Ascending aorta (tissue), 2 donors: ENCODE results near the gene SYNGR3. TPM values are rescaled to one million over a fixed set of nuclear protein-coding genes. Genes with fewer than 3 reads are reported as not detected.

Experiments
- DNase-seq, 2 donors: peaks; one replicate each; pipeline ENCODE4 v3.0.0-alpha.2; 2019; ENCODE audit warnings: low spot score in 2 of 2
- H3K27ac ChIP-seq, 2 donors: fragments of 200-600 bp; sonication (generic); one replicate each; pipeline ENCODE4 v1.5.1; 2016 to 2017; ENCODE audit warnings: mild to moderate bottlenecking in 1 of 2
- H3K27me3 ChIP-seq: fragments of 200-600 bp; sonication (generic); one replicate; pipeline ENCODE4 v1.5.1; 2017
- H3K36me3 ChIP-seq, 2 donors: fragments of 200-600 bp; sonication (generic); one replicate each; pipeline ENCODE4 v1.5.1; 2016
- H3K4me1 ChIP-seq, 2 donors: fragments of 200-600 bp; sonication (generic); one replicate each; pipeline ENCODE4 v1.5.1; 2016 to 2017; ENCODE audit warnings: mild to moderate bottlenecking in 1 of 2
- H3K4me3 ChIP-seq, 2 donors: fragments of 200-600 bp; sonication (generic); one replicate each; pipeline ENCODE4 v1.5.1; 2016 to 2017; ENCODE audit warnings: mild to moderate bottlenecking in 1 of 2
- H3K9me3 ChIP-seq, 2 donors: fragments of 200-600 bp; sonication (generic); one replicate each; pipeline ENCODE4 v1.5.1; 2016
- intact Hi-C: fragments of 100-400 bp; cut with DNase I; formaldehyde crosslinking; loops from one replicate; pipeline ENCODE4 v1.15.1; 2023
- total RNA-seq: library from RNA; depleted of rRNA; stranded (reverse); fragments of >200 nt; gene quantifications from one replicate; pipeline ENCODE4 v1.1.0, GENCODE V29; 2016
- TF ChIP-seq, protein P1 (sequence below), 3 experiments: fragments of 200-600 bp in 2 of 3; fragments of 450-650 bp in 1 of 3; sonication (generic) in 2 of 3; IDR thresholded peaks; one replicate each; pipeline ENCODE4 v1.5.1; 2016 to 2019; ENCODE audit warnings: antibody characterized with exemption in 3 of 3, mild to moderate bottlenecking in 1 of 3, moderate library complexity in 1 of 3

SYNGR3 gene
- total RNA-seq, 1 donor from 2014 or later, result 0.32 TPM

DNA sequence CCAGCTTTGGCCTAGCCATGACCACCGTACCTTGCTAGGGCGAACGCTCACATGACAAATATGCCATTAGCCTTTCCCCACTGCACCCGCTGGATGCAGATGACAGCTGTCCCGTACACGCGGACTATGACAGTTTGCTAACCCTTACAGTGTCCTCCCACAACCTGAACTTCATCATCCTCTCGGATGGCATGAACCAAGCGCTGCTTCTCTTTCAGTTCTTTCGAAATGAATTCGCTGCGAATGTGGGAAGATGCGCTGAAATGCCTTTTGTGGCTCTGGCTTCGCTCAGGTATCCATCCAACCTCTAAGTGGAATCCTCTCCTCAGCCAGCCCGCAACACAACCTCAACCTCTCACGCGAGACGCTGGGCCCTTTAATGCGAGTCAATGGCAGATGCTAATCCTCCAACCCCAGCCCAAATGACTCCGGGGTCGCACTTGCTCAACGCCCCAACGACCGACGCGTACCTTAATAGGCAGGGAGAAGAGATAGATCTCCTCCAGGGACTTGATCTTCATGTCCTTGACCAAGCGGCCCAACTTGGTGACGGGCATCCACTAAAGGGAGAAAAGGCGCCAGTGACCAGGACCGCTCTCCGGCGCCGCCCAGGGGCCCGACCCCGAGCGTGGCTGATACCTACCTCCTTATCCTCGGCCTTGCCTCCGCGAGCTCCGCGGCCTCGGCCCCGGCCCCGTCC lies 25.8 kb upstream of the SYNGR3 start:
- Histone ChIP-seq H3K4me1 (peaks cover 3 to 24% of the 10 kb centered on the region in 2 donors), H3K4me3 (peak overlapping the region; percentile 92 to 94), H3K9me3 (no peaks in the 10 kb centered on the region), H3K36me3 (peaks cover 24 to 29% of the 10 kb centered on the region in 2 donors), H3K27ac (peak overlapping the region; percentile 99), H3K27me3 (no peaks in the 10 kb centered on the region)
- TF ChIP-seq, protein P1, sequence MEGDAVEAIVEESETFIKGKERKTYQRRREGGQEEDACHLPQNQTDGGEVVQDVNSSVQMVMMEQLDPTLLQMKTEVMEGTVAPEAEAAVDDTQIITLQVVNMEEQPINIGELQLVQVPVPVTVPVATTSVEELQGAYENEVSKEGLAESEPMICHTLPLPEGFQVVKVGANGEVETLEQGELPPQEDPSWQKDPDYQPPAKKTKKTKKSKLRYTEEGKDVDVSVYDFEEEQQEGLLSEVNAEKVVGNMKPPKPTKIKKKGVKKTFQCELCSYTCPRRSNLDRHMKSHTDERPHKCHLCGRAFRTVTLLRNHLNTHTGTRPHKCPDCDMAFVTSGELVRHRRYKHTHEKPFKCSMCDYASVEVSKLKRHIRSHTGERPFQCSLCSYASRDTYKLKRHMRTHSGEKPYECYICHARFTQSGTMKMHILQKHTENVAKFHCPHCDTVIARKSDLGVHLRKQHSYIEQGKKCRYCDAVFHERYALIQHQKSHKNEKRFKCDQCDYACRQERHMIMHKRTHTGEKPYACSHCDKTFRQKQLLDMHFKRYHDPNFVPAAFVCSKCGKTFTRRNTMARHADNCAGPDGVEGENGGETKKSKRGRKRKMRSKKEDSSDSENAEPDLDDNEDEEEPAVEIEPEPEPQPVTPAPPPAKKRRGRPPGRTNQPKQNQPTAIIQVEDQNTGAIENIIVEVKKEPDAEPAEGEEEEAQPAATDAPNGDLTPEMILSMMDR (IDR thresholded peaks at IDR 0.05), result no peak
- intact Hi-C loops, result loop anchor here (10.0 kb wide), 1 partner anchor 551 kb away; the partner anchor contains the start of gene ATP6V0C
- no peak for DNase-seq

DNA sequence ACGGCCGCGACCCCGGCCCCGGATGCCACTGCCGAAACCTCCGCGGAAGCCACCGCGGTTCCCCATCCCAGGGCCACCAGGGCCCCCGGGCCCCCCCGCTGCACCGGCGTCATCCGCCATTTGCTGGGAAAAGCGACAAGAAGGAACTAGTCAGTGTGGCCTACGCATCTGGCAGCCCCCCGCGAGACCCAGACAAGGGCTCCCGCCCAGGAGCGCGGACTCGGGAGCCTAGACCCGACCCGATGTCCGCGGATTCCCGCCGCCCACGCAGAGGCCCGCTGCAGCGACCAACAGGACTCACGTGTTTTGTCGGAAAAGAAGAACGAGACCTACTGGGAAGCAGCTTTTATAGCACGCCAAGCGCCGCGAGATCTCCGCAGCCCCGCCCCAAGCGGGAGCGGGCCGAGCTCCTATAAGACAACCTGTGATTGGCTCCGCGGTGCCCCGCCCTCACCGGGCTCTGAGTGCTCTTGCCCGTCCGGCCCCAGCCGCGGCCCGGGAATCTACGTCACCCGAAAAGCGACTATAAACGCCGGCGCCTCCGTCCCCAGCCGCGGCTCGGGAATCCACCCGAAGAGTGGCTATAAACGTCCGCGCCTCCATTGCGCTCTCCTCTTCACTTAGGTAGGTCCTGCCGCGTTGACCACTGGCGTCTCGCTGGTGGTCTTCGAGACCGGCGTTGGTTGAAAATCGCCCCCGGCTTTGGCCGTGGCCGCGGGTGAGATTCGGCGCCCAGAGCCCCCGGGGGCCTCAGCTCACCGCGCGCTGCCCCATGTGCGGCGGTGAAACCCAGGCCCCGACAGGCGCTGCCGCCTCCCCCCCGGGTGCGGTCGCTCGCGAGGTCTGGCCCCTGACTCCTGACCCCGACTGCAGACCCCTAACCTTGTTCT lies 25.0 kb upstream of the SYNGR3 start, which contains the start of gene RPS2:
TSS of gene RPS2 (minus strand) at position 321 of the 890 bp plus-strand sequence. CDS start at position 120, 201 bp downstream.
- H3K27ac ChIP-seq, result peak within 1 kb of the TSS; percentile 99
- no peaks in the 10 kb centered on the region for H3K27me3 ChIP-seq
- peaks cover 3 to 21% of the 10 kb centered on the region in 2 donors for H3K4me1 ChIP-seq
- H3K4me3 ChIP-seq, result peak within 1 kb of the TSS; percentile 92 to 94
- DNase-seq, result peak; percentile 94 to 100
- intact Hi-C loops, result loop anchor here (10.0 kb wide), 1 partner anchor 550 kb away; the partner anchor contains the start of gene ATP6V0C
- TF ChIP-seq, protein P1 (IDR thresholded peaks at IDR 0.05), result no peak
- H3K9me3 ChIP-seq, result no peaks in the 10 kb centered on the region
- H3K36me3 ChIP-seq, result peaks cover 24 to 29% of the 10 kb centered on the region in 2 donors

DNA sequence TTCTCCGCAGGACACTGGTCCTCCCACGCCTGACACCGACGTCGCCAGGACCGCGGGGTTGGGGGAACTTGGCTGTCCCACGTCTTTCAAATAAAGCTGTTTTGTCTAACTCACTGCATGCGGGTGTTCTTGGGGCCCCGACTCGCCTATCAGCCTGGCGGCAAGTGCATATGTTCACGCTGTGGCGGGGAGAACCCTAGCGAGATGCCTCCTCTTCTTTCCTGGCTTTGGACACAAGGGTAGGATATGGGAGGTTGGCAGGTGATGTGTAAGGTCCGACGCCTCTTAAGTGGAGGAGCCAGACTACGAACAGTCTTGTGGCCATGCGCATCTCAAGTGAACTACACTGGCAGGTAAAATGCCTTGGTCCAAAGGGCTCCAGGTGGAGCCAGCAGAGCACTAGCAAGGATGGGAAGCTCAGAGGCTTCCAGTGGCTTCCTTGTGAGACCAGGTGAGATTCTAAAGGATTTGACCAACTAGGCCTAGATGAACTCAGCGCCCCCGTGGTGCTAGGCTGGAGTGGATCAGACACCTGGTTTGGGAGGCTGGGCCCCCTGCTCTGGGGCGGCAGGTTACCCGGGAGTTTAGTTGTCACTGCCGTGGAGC lies 24.3 kb upstream of the SYNGR3 start:
- intact Hi-C loops, result loop anchor here (10.0 kb wide), 1 partner anchor 549 kb away; the partner anchor contains the start of gene ATP6V0C
- no peaks in the 10 kb centered on the region for H3K9me3 ChIP-seq
- no peak for DNase-seq
- H3K27me3 ChIP-seq, result no peaks in the 10 kb centered on the region
- TF ChIP-seq, protein P1 (IDR thresholded peaks at IDR 0.05), result no peak
- H3K4me3 ChIP-seq, result peak overlapping the region; percentile 92 to 94
- H3K36me3 ChIP-seq, result peaks cover 24 to 29% of the 10 kb centered on the region in 2 donors
- peaks cover 2 to 13% of the 10 kb centered on the region in 2 donors for H3K4me1 ChIP-seq
- peak overlapping the region; percentile 99 for H3K27ac ChIP-seq

DNA sequence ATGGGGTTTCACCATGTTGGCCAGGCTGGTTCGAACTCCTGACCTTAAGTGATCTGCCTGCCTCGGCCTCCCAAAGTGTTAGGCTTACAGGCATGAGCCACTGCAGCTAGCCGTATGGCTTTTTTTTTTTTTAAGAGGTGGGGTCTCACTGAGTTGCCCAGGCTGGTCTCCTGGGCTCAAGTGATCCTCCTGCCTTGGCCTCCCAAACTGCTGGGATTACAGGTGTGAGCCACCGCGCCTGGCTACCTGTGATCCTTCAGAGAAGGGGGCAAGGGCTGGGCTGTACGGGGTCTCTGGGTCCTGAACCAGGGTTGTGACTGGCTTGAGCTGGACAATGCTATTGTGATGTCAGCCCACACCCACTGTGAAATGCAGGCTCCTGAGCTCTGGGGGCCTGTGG lies 23.3 kb upstream of the SYNGR3 start, which contains the start of gene RNF151:
TSS of gene RNF151 (plus strand) at position 397 of the 400 bp plus-strand sequence. CDS start 26 bp downstream, outside the sequence.
- TF ChIP-seq, protein P1 (IDR thresholded peaks at IDR 0.05), result no peak
- Histone ChIP-seq H3K27me3 (no peaks in the 10 kb centered on the region), H3K4me3 (peak within 1 kb of the TSS; percentile 92 to 94), H3K4me1 (peaks cover 6 to 17% of the 10 kb centered on the region in 2 donors), H3K36me3 (peaks cover 20 to 26% of the 10 kb centered on the region in 2 donors), H3K27ac (peak within 1 kb of the TSS; percentile 99), H3K9me3 (no peaks in the 10 kb centered on the region)
- intact Hi-C loops, result loop anchor here (10.0 kb wide), 1 partner anchor 548 kb away; the partner anchor contains the start of gene ATP6V0C
- DNase-seq, result no peak
